ENCODE results near the gene NEURL1.

GRCh38 chr10:103554488-103555324, 61.2 kb downstream of the NEURL1 start:
- TF ChIP-seq CTCF (IDR thresholded peaks at IDR 0.05), result no peak
- no peak for TF ChIP-seq POLR2A (IDR thresholded peaks at IDR 0.05)
- TF ChIP-seq EP300 (IDR thresholded peaks at IDR 0.05), result no peak

All from ovary (tissue), 3 donors.